Measurements from ENCODE around the gene NUDT19. TPM values are rescaled to one million over a fixed set of nuclear protein-coding genes. Genes with fewer than 3 reads are reported as not detected.
"Not testable (repeated sequence)": the region's sequence is repeated elsewhere in the genome, so short reads cannot be mapped to it uniquely, and the experiment has no call there.

NUDT19 gene
- total and polyA plus RNA-seq, 2 experiments from 2014 or later: 2.4 to 3.9 TPM

GRCh38 chr19:32745594-32746251 lies 54.1 kb downstream of the NUDT19 start:
- not testable (repeated sequence) for H3K27me3 Mint-ChIP-seq (ENCODE audit: insufficient read depth, low read depth, poor library complexity); H3K9me3 Mint-ChIP-seq; H2AFZ ChIP-seq; H3K27ac Mint-ChIP-seq; H3K27ac ChIP-seq (ENCODE audit: low read depth); H3K4me1 Mint-ChIP-seq; H3F3A ChIP-seq (replicated peaks; ENCODE audit: low read depth); ATAC-seq; H3K9me2 ChIP-seq (ENCODE audit: insufficient read depth); DNase-seq (ENCODE audit: low spot score); H3K4me2 ChIP-seq; H3K36me3 ChIP-seq (ENCODE audit: insufficient read depth); H3K36me3 Mint-ChIP-seq (ENCODE audit: low read depth); H3K27me3 ChIP-seq (ENCODE audit: insufficient read depth); H3K4me3 Mint-ChIP-seq; H3K79me2 ChIP-seq (replicated peaks; ENCODE audit: insufficient read depth); H3K4me1 ChIP-seq (ENCODE audit: insufficient read depth); H4K20me1 ChIP-seq (replicated peaks; ENCODE audit: insufficient read depth); H3K4me3 ChIP-seq

- not testable (repeated sequence) for H3K4me3 ChIP-seq; H2AFZ ChIP-seq; H4K20me1 ChIP-seq (replicated peaks; ENCODE audit: insufficient read depth); H3K4me1 ChIP-seq (ENCODE audit: insufficient read depth); H3K36me3 Mint-ChIP-seq (ENCODE audit: low read depth); H3K27ac Mint-ChIP-seq; H3K27me3 ChIP-seq (ENCODE audit: insufficient read depth); H3K9me2 ChIP-seq (ENCODE audit: insufficient read depth); H3K9me3 Mint-ChIP-seq; H3K27me3 Mint-ChIP-seq (ENCODE audit: insufficient read depth, low read depth, poor library complexity); H3F3A ChIP-seq (replicated peaks; ENCODE audit: low read depth); H3K27ac ChIP-seq (ENCODE audit: low read depth); H3K4me1 Mint-ChIP-seq; H3K4me3 Mint-ChIP-seq; ATAC-seq; H3K4me2 ChIP-seq; H3K79me2 ChIP-seq (replicated peaks; ENCODE audit: insufficient read depth); DNase-seq (ENCODE audit: low spot score); H3K36me3 ChIP-seq (ENCODE audit: insufficient read depth)
Observed at GRCh38 chr19:32746631-32747196, 55.1 kb downstream of the NUDT19 start.

- Histone ChIP-seq H3K4me3 (no peak overlapping the region), H3K36me3 (ENCODE audit: insufficient read depth) (no peaks in the 10 kb centered on the region), H3K79me2 (replicated peaks; ENCODE audit: insufficient read depth) (no peaks in the 10 kb centered on the region), H2AFZ (no peak overlapping the region), H3F3A (replicated peaks; ENCODE audit: low read depth) (no peaks in the 10 kb centered on the region), H3K4me2 (no peak overlapping the region), H3K27me3 (ENCODE audit: insufficient read depth) (no peaks in the 10 kb centered on the region), H4K20me1 (replicated peaks; ENCODE audit: insufficient read depth) (no peaks in the 10 kb centered on the region), H3K27ac (ENCODE audit: low read depth) (no peak overlapping the region), H3K9me2 (ENCODE audit: insufficient read depth) (no peaks in the 10 kb centered on the region), H3K4me1 (ENCODE audit: insufficient read depth) (no peaks in the 10 kb centered on the region)
- H3K4me3 Mint-ChIP-seq: no peak overlapping the region
- H3K4me1 Mint-ChIP-seq: peaks cover 2% of the 10 kb centered on the region; the same call in 2 of the 3 replicates
- no peaks in the 10 kb centered on the region for H3K36me3 Mint-ChIP-seq (ENCODE audit: low read depth)
- DNase-seq (ENCODE audit: low spot score): peak; percentile 45
- H3K27me3 Mint-ChIP-seq (ENCODE audit: insufficient read depth, low read depth, poor library complexity): peaks cover 6% of the 10 kb centered on the region
- TF ChIP-seq, protein P1, sequence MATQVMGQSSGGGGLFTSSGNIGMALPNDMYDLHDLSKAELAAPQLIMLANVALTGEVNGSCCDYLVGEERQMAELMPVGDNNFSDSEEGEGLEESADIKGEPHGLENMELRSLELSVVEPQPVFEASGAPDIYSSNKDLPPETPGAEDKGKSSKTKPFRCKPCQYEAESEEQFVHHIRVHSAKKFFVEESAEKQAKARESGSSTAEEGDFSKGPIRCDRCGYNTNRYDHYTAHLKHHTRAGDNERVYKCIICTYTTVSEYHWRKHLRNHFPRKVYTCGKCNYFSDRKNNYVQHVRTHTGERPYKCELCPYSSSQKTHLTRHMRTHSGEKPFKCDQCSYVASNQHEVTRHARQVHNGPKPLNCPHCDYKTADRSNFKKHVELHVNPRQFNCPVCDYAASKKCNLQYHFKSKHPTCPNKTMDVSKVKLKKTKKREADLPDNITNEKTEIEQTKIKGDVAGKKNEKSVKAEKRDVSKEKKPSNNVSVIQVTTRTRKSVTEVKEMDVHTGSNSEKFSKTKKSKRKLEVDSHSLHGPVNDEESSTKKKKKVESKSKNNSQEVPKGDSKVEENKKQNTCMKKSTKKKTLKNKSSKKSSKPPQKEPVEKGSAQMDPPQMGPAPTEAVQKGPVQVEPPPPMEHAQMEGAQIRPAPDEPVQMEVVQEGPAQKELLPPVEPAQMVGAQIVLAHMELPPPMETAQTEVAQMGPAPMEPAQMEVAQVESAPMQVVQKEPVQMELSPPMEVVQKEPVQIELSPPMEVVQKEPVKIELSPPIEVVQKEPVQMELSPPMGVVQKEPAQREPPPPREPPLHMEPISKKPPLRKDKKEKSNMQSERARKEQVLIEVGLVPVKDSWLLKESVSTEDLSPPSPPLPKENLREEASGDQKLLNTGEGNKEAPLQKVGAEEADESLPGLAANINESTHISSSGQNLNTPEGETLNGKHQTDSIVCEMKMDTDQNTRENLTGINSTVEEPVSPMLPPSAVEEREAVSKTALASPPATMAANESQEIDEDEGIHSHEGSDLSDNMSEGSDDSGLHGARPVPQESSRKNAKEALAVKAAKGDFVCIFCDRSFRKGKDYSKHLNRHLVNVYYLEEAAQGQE (IDR thresholded peaks at IDR 0.05; ENCODE audit: unreplicated experiment): no peak
- TF ChIP-seq, protein P2, sequence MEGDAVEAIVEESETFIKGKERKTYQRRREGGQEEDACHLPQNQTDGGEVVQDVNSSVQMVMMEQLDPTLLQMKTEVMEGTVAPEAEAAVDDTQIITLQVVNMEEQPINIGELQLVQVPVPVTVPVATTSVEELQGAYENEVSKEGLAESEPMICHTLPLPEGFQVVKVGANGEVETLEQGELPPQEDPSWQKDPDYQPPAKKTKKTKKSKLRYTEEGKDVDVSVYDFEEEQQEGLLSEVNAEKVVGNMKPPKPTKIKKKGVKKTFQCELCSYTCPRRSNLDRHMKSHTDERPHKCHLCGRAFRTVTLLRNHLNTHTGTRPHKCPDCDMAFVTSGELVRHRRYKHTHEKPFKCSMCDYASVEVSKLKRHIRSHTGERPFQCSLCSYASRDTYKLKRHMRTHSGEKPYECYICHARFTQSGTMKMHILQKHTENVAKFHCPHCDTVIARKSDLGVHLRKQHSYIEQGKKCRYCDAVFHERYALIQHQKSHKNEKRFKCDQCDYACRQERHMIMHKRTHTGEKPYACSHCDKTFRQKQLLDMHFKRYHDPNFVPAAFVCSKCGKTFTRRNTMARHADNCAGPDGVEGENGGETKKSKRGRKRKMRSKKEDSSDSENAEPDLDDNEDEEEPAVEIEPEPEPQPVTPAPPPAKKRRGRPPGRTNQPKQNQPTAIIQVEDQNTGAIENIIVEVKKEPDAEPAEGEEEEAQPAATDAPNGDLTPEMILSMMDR (conservative IDR thresholded peaks at IDR 0.05; ENCODE audit: low read depth in 2 of 2): peak; percentile 16 to 23; a peak in 1 of 4 replicates
- peak; percentile 88 for ATAC-seq
- no peak overlapping the region for H3K27ac Mint-ChIP-seq
- H3K9me3 Mint-ChIP-seq: no peaks in the 10 kb centered on the region
Observed at GRCh38 chr19:32748497-32748896, 56.9 kb downstream of the NUDT19 start.

All from GM23338 (cell line).